HepG2 (cell line): ENCODE data around the gene OR6S1. TPM values are rescaled to one million over a fixed set of nuclear protein-coding genes. Genes with fewer than 3 reads are reported as not detected.
A peak's percentile ranks its signal among the peaks of the same experiment; 100 is the strongest.

Experiments
- AHDC1 ChIP-seq: sonication (generic); formaldehyde crosslinking; IDR thresholded peaks from 2 replicates; pipeline ENCODE4 v1.5.1; 2020; ENCODE audit warnings: mild to moderate bottlenecking, missing genetic modification reagents, borderline replicate concordance
- ATM ChIP-seq: fragments of 450-650 bp; IDR thresholded peaks from 2 replicates; pipeline ENCODE4 v1.7.1; 2017; ENCODE audit warnings: mild to moderate bottlenecking, borderline replicate concordance
- CEBPB ChIP-seq: IDR thresholded peaks from 2 replicates; pipeline ENCODE4 v1.6.1; 2011; ENCODE audit warnings: low read depth, low read length, improper control_type of control experiment, borderline replicate concordance
- DNMT1 ChIP-seq: sonication (generic); formaldehyde crosslinking; IDR thresholded peaks from 2 replicates; pipeline ENCODE4 v1.5.1; 2020; ENCODE audit warnings: mild to moderate bottlenecking, missing genetic modification reagents
- DPF2 ChIP-seq: sonication (generic); formaldehyde crosslinking; IDR thresholded peaks from 2 replicates; pipeline ENCODE4 v1.4.0; 2020; ENCODE audit warnings: mild to moderate bottlenecking, low read depth, missing genetic modification reagents, borderline replicate concordance
- HDAC2 ChIP-seq: sonication (generic); formaldehyde crosslinking; IDR thresholded peaks from 2 replicates; pipeline ENCODE4 v1.4.0; 2020; ENCODE audit warnings: missing genetic modification reagents
- NR0B2 ChIP-seq: sonication (generic); formaldehyde crosslinking; IDR thresholded peaks from 2 replicates; pipeline ENCODE4 v1.4.0; 2020; ENCODE audit warnings: mild to moderate bottlenecking, missing genetic modification reagents
- SMAD9 ChIP-seq: sonication (generic); formaldehyde crosslinking; IDR thresholded peaks from 2 replicates; pipeline ENCODE4 v1.5.1; 2020; ENCODE audit warnings: mild to moderate bottlenecking, missing genetic modification reagents
- XBP1 ChIP-seq: sonication (generic); formaldehyde crosslinking; IDR thresholded peaks from 2 replicates; pipeline ENCODE4 v1.5.0; 2020; ENCODE audit warnings: missing genetic modification reagents
- ZFP82 ChIP-seq: sonication (generic); formaldehyde crosslinking; IDR thresholded peaks from 2 replicates; pipeline ENCODE4 v1.5.1; 2020; ENCODE audit warnings: mild to moderate bottlenecking, missing genetic modification reagents, borderline replicate concordance
- ZKSCAN8 ChIP-seq: IDR thresholded peaks from 2 replicates; pipeline ENCODE4 v1.6.1; 2016; ENCODE audit warnings: borderline replicate concordance, missing genetic modification reagents, missing compliant biosample characterization
- ZNF317 ChIP-seq: sonication (generic); formaldehyde crosslinking; IDR thresholded peaks from 2 replicates; pipeline ENCODE4 v1.5.0; 2020; ENCODE audit warnings: mild to moderate bottlenecking, missing genetic modification reagents
- ZNF605 ChIP-seq: sonication (generic); formaldehyde crosslinking; IDR thresholded peaks from 2 replicates; pipeline ENCODE4 v1.8.0; 2022; ENCODE audit warnings: mild to moderate bottlenecking, missing genetic modification reagents
- ZNF687 ChIP-seq: sonication (generic); formaldehyde crosslinking; IDR thresholded peaks from 2 replicates; pipeline ENCODE4 v1.5.1; 2020; ENCODE audit warnings: mild to moderate bottlenecking, missing genetic modification reagents, moderate library complexity
- polyA plus RNA-seq, 8 experiments: library from polyadenylated mRNA; depleted of rRNA in 3 of 8; stranded (reverse) in 7 of 8; unstranded in 1 of 8; fragments of >200 nt; fragmentation: Illumina TruSeq in 4 of 8; extraction: Trizol in 4 of 8; gene quantifications; 2 replicates each; pipeline versions ENCODE4 v1.2.1 to v1.2.3, GENCODE V29; 2011 to 2016; ENCODE audit warnings: low read depth in 4 of 8, missing spikeins in 1 of 8, mixed read lengths in 1 of 8; ENCODE audit not compliant: insufficient read depth in 1 of 8
- total RNA-seq, 5 experiments: library from RNA; depleted of rRNA; stranded (reverse); fragments of >200 nt; fragmentation: Illumina TruSeq; extraction: Trizol; gene quantifications; 2 replicates each; pipeline ENCODE4 v1.2.3, GENCODE V29; 2016; ENCODE audit warnings: low read depth in 1 of 5
- TF ChIP-seq, protein P1 (sequence below): conservative IDR thresholded peaks from 2 replicates; pipeline ENCODE4 v1.6.1; 2018; ENCODE audit warnings: missing genetic modification reagents
- TF ChIP-seq, protein P2 (sequence below): IDR thresholded peaks from 2 replicates; pipeline ENCODE4 v1.6.1; 2016; ENCODE audit warnings: mild to moderate bottlenecking, missing biosample characterization, missing genetic modification reagents

The OR6S1 gene
- total and polyA plus RNA-seq, 2 of the 13 experiments (the other 11 are each of a cell fraction or from before 2014, with no cell fraction given) = 0.09 TPM; not detected in 1

- peak; percentile 58 for TF ChIP-seq HDAC2 (CRISPR knock-in tag)
- TF ChIP-seq ZNF687 = peak; percentile 94
- TF ChIP-seq, protein P1, sequence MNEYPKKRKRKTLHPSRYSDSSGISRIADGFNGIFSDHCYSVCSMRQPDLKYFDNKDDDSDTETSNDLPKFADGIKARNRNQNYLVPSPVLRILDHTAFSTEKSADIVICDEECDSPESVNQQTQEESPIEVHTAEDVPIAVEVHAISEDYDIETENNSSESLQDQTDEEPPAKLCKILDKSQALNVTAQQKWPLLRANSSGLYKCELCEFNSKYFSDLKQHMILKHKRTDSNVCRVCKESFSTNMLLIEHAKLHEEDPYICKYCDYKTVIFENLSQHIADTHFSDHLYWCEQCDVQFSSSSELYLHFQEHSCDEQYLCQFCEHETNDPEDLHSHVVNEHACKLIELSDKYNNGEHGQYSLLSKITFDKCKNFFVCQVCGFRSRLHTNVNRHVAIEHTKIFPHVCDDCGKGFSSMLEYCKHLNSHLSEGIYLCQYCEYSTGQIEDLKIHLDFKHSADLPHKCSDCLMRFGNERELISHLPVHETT (CRISPR knock-in tag) = no peak
- no peak; the same call in 1 of the 2 replicates for TF ChIP-seq DPF2 (CRISPR knock-in tag)
- no peak for TF ChIP-seq SMAD9
- no peak for TF ChIP-seq AHDC1 (CRISPR knock-in tag)
- TF ChIP-seq CEBPB = no peak
- TF ChIP-seq ZNF605 (CRISPR knock-in tag) = 0 out of 2 replicates have a peak, but pooled peaks have one; percentile 3
- 0 out of 2 replicates have a peak, but pooled peaks have one; percentile 16 for TF ChIP-seq ZNF317
- TF ChIP-seq NR0B2 (CRISPR knock-in tag) = 0 out of 2 replicates have a peak, but pooled peaks have one; percentile 39
- TF ChIP-seq ZKSCAN8 (CRISPR knock-in tag) = peak; percentile 62
- peak; percentile 35; the same call in 1 of the 2 replicates for TF ChIP-seq DNMT1 (CRISPR knock-in tag)
- TF ChIP-seq ATM = 0 out of 2 replicates have a peak, but pooled peaks have one; percentile 27
- TF ChIP-seq, protein P2, sequence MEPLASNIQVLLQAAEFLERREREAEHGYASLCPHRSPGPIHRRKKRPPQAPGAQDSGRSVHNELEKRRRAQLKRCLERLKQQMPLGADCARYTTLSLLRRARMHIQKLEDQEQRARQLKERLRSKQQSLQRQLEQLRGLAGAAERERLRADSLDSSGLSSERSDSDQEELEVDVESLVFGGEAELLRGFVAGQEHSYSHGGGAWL = peak; percentile 91
- 0 out of 2 replicates have a peak, but pooled peaks have one; percentile 81 for TF ChIP-seq ZFP82
- peak; percentile 91; the same call in 1 of the 2 replicates for TF ChIP-seq XBP1 (CRISPR knock-in tag)
Observed at GRCh38 chr14:20683891-20684661, 42.6 kb upstream of the OR6S1 start, which contains the start of gene RNASE4 (continued).
